Endodermal cell (in vitro differentiated cells): ENCODE measurements around the gene SPPL3. TPM values are rescaled to one million over a fixed set of nuclear protein-coding genes. Genes with fewer than 3 reads are reported as not detected.

Source experiments
- DNase-seq: peaks from one replicate; pipeline ENCODE4 v3.0.0-alpha.2; 2017
- H3K27ac ChIP-seq: 2 replicates; pipeline ENCODE4 v1.5.1; 2013; ENCODE audit warnings: mild to moderate bottlenecking, low read depth, low read length, moderate library complexity
- H3K27me3 ChIP-seq: 2 replicates; pipeline ENCODE4 v1.6.1; 2013; ENCODE audit warnings: mild to moderate bottlenecking, low read length, moderate library complexity; ENCODE audit not compliant: insufficient read depth, control insufficient read depth, poor library complexity, severe bottlenecking
- H3K36me3 ChIP-seq: 2 replicates; pipeline ENCODE4 v1.7.0; 2013; ENCODE audit warnings: mild to moderate bottlenecking, low read length, moderate library complexity; ENCODE audit not compliant: control insufficient read depth, insufficient read depth
- H3K4me1 ChIP-seq: one replicate; pipeline ENCODE4 v1.7.0; 2013; ENCODE audit warnings: low read length; ENCODE audit not compliant: control insufficient read depth, insufficient read depth
- H3K4me3 ChIP-seq: 2 replicates; pipeline ENCODE4 v1.5.1; 2013; ENCODE audit warnings: mild to moderate bottlenecking, low read length, moderate library complexity
- H3K9ac ChIP-seq: 2 replicates; pipeline ENCODE4 v1.6.1; 2013; ENCODE audit warnings: mild to moderate bottlenecking, low read length, moderate library complexity; ENCODE audit not compliant: poor library complexity, severe bottlenecking; ENCODE audit errors: extremely low read depth
- H3K9me3 ChIP-seq: 2 replicates; pipeline ENCODE4 v1.6.1; 2013; ENCODE audit warnings: mild to moderate bottlenecking, low read length, moderate library complexity; ENCODE audit not compliant: control insufficient read depth
- H3K27ac Mint-ChIP-seq: 2 replicates; pipeline ENCODE4 v1.8.0; 2020; ENCODE audit warnings: mixed read lengths
- H3K27me3 Mint-ChIP-seq: 2 replicates; pipeline ENCODE4 v1.8.0; 2021; ENCODE audit warnings: mild to moderate bottlenecking, mixed read lengths; ENCODE audit not compliant: insufficient read depth
- H3K36me3 Mint-ChIP-seq: 2 replicates; pipeline ENCODE4 v1.8.0; 2020; ENCODE audit warnings: low read depth, mixed read lengths
- H3K4me1 Mint-ChIP-seq: 2 replicates; pipeline ENCODE4 v1.8.0; 2020; ENCODE audit warnings: mixed read lengths
- H3K4me3 Mint-ChIP-seq: 2 replicates; pipeline ENCODE4 v1.8.0; 2020; ENCODE audit warnings: mild to moderate bottlenecking, moderate library complexity, mixed read lengths
- H3K9me3 Mint-ChIP-seq: 2 replicates; pipeline ENCODE4 v1.8.0; 2020; ENCODE audit warnings: mild to moderate bottlenecking, mixed read lengths
- CTCF ChIP-seq: fragments of 200-600 bp; sonication (generic); conservative IDR thresholded peaks from 2 replicates; pipeline ENCODE4 v1.5.0; 2021; ENCODE audit warnings: antibody characterized with exemption, mild to moderate bottlenecking
- WGBS, 2 experiments: methylation state at CpG; one replicate each; pipeline versions ENCODE4 v1.1.5 to v1.1.7; 2013; ENCODE audit warnings: missing lambda C conversion rate in 2 of 2, mixed read lengths in 1 of 2; ENCODE audit not compliant: insufficient coverage in 1 of 2, insufficient read length in 1 of 2; 5-methylcytosine and 5-hydroxymethylcytosine counted together
- total RNA-seq, 2 donors: library from RNA; stranded (reverse); fragmentation: NEBNext Ultra II Directional in 1 of 2; extraction: Animal tissue kit (Norgen Biotek cat#: 25700) in 1 of 2; gene quantifications; 2 replicates in 1 of 2; 3 replicates in 1 of 2; pipeline ENCODE4 v1.2.1, GENCODE V29; 2021

Gene SPPL3
- total RNA-seq, 2 donors from 2014 or later, result 41.1 to 46.8 TPM

DNA sequence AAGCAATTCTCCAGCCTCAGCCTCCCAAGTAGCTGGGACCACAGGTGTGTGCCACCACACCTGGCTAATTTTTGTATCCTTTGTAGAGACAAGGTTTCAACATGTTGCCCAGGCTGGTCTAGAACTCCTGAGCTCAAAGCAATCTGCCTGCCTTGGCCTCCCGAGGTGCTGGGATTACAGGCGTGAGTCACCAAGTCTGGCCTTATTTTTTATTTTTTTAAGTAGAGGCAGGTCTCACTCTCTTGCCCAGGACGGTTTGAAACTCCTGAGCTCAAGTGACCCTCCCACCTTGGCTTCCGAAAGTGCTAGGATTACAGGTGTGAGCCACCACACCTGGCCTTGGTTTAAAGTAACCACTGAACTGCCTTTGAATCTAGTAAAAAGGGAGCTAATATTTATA, 56.8 kb downstream of the SPPL3 start:
- Histone ChIP-seq H3K9ac (no peak overlapping the region), H3K9me3 (no peaks in the 10 kb centered on the region), H3K36me3 (no peaks in the 10 kb centered on the region), H3K27me3 (no peaks in the 10 kb centered on the region), H3K4me1 (no peaks in the 10 kb centered on the region), H3K4me3 (no peak overlapping the region), H3K27ac (no peak overlapping the region)
- no peak overlapping the region for H3K4me3 Mint-ChIP-seq
- no peaks in the 10 kb centered on the region for H3K36me3 Mint-ChIP-seq
- WGBS, 2 experiments, result 90 to 100% methylated on average over 4 of the region's 4 CpGs
- H3K27me3 Mint-ChIP-seq, result no peaks in the 10 kb centered on the region
- TF ChIP-seq CTCF, result no peak
- DNase-seq, result no peak
- peaks cover 6% of the 10 kb centered on the region for H3K4me1 Mint-ChIP-seq
- H3K9me3 Mint-ChIP-seq, result no peaks in the 10 kb centered on the region
- no peak overlapping the region for H3K27ac Mint-ChIP-seq

- TF ChIP-seq CTCF, result no peak
- H3K27me3 Mint-ChIP-seq, result no peaks in the 10 kb centered on the region
- no peaks in the 10 kb centered on the region for H3K9me3 Mint-ChIP-seq
- Histone ChIP-seq H3K9ac (no peak overlapping the region), H3K36me3 (no peaks in the 10 kb centered on the region), H3K4me3 (no peak overlapping the region), H3K27ac (no peak overlapping the region), H3K9me3 (no peaks in the 10 kb centered on the region), H3K27me3 (no peaks in the 10 kb centered on the region), H3K4me1 (no peaks in the 10 kb centered on the region)
- H3K36me3 Mint-ChIP-seq, result no peaks in the 10 kb centered on the region
- H3K4me1 Mint-ChIP-seq, result peaks cover 6% of the 10 kb centered on the region
- no peak overlapping the region for H3K4me3 Mint-ChIP-seq
- H3K27ac Mint-ChIP-seq, result no peak overlapping the region
- no peak for DNase-seq
Measured at GRCh38 chr12:120846721-120847120, 57.4 kb downstream of the SPPL3 start.

GRCh38 chr12:120845696-120846095, 58.5 kb downstream of the SPPL3 start:
- H3K27me3 ChIP-seq, result no peaks in the 10 kb centered on the region

More at GRCh38 chr12:120845696-120846095, 58.5 kb downstream of the SPPL3 start:
- no peak for TF ChIP-seq CTCF
- Histone ChIP-seq H3K9ac (no peak overlapping the region), H3K36me3 (no peaks in the 10 kb centered on the region), H3K4me3 (no peak overlapping the region), H3K9me3 (no peaks in the 10 kb centered on the region), H3K4me1 (no peaks in the 10 kb centered on the region), H3K27ac (no peak overlapping the region)
- 93 to 97% methylated on average over 6 to 7 of the region's 7 CpGs for WGBS, 2 experiments
- Mint-ChIP-seq H3K36me3 (no peaks in the 10 kb centered on the region), H3K4me3 (no peak overlapping the region), H3K27ac (no peak overlapping the region), H3K27me3 (no peaks in the 10 kb centered on the region), H3K4me1 (peaks cover 6% of the 10 kb centered on the region), H3K9me3 (no peaks in the 10 kb centered on the region)
- DNase-seq, result no peak
